Astrocyte of the hippocampus (primary cell): ENCODE measurements around the gene CAPN14.
A peak's percentile ranks its signal among the peaks of the same experiment; 100 is the strongest.
"Not testable (repeated sequence)": the region's sequence is repeated elsewhere in the genome, so short reads cannot be mapped to it uniquely, and the experiment has no call there.

ENCODE experiments used
- DNase-seq: peaks from one replicate; pipeline ENCODE4 v3.0.0; 2011; ENCODE audit warnings: low read depth, low spot score

Gene CAPN14

GRCh38 chr2:31197166-31197565 lies 20.1 kb downstream of the CAPN14 start:
- no peak for DNase-seq

- no peak for DNase-seq
Measured at GRCh38 chr2:31196622-31197021, 20.7 kb downstream of the CAPN14 start.

GRCh38 chr2:31193806-31194205 lies 23.5 kb downstream of the CAPN14 start:
- DNase-seq: no peak

GRCh38 chr2:31192851-31193392 lies 24.4 kb downstream of the CAPN14 start:
- DNase-seq: no peak

- no peak for DNase-seq
Measured at GRCh38 chr2:31192396-31192795, 24.9 kb downstream of the CAPN14 start.

- DNase-seq: no peak
Measured at GRCh38 chr2:31191931-31192330, 25.4 kb downstream of the CAPN14 start.

- no peak for DNase-seq
Measured at GRCh38 chr2:31190188-31190587, 27.1 kb downstream of the CAPN14 start.

GRCh38 chr2:31189141-31189540 lies 28.2 kb downstream of the CAPN14 start:
- DNase-seq: no peak

- DNase-seq: no peak
Measured at GRCh38 chr2:31188131-31188530, 29.2 kb downstream of the CAPN14 start.

- no peak for DNase-seq
Measured at GRCh38 chr2:31187166-31187565, 30.1 kb downstream of the CAPN14 start.

- not testable (repeated sequence) for DNase-seq
Measured at GRCh38 chr2:31183973-31184372, 33.3 kb downstream of the CAPN14 start.

GRCh38 chr2:31176742-31177141 lies 40.6 kb downstream of the CAPN14 start:
- no peak for DNase-seq

GRCh38 chr2:31171142-31171541 lies 46.2 kb downstream of the CAPN14 start:
- no peak for DNase-seq

- DNase-seq: peak; percentile 79
Measured at GRCh38 chr2:31170071-31170698, 47.1 kb downstream of the CAPN14 start.

- DNase-seq: peak; percentile 28
Measured at GRCh38 chr2:31168291-31168690, 49.0 kb downstream of the CAPN14 start.

- no peak for DNase-seq
Measured at GRCh38 chr2:31166925-31167324, 50.4 kb downstream of the CAPN14 start.

GRCh38 chr2:31163011-31163539 lies 54.2 kb downstream of the CAPN14 start:
- DNase-seq: no peak

GRCh38 chr2:31161637-31162036 lies 55.7 kb downstream of the CAPN14 start:
- no peak for DNase-seq

GRCh38 chr2:31151501-31151900 lies 65.8 kb downstream of the CAPN14 start:
- DNase-seq: no peak

- DNase-seq: no peak
Measured at GRCh38 chr2:31150120-31150670, 67.1 kb downstream of the CAPN14 start.

- no peak for DNase-seq
Measured at GRCh38 chr2:31148514-31148913, 68.8 kb downstream of the CAPN14 start.

GRCh38 chr2:31147645-31148044 lies 69.7 kb downstream of the CAPN14 start:
- no peak for DNase-seq

- no peak for DNase-seq
Measured at GRCh38 chr2:31142110-31142509, 75.2 kb downstream of the CAPN14 start.
